Left lung (tissue), 10 donors: Measurements from ENCODE around the gene ATP2C1. TPM values are rescaled to one million over a fixed set of nuclear protein-coding genes. Genes with fewer than 3 reads are reported as not detected.
A peak's percentile ranks its signal among the peaks of the same experiment; 100 is the strongest.

ENCODE experiments used
- ATAC-seq: fragments of 200-7000 bp; cut with Tn5 transposase; one replicate; pipeline ENCODE4 v1.9.1; 2020; ENCODE audit warnings: moderate library complexity
- DNase-seq, 4 donors: peaks; one replicate each; pipeline ENCODE4 v3.0.0-alpha.2; 2013 to 2020
- H3K27ac ChIP-seq, 2 donors: fragments of 200-600 bp; sonication (generic) in 1 of 2; one replicate each; pipeline versions ENCODE4 v1.5.0 to v1.8.0; 2020 to 2021
- H3K27me3 ChIP-seq, 2 donors: fragments of 200-600 bp; sonication (generic) in 1 of 2; one replicate each; pipeline versions ENCODE4 v1.5.0 to v1.8.0; 2020 to 2021
- H3K36me3 ChIP-seq, 2 donors: fragments of 200-600 bp; sonication (generic) in 1 of 2; one replicate each; pipeline versions ENCODE4 v1.5.0 to v1.8.0; 2020 to 2021
- H3K4me1 ChIP-seq, 2 donors: fragments of 200-600 bp; one replicate each; pipeline ENCODE4 v1.8.0; 2021
- H3K4me3 ChIP-seq, 2 donors: fragments of 200-600 bp; sonication (generic) in 1 of 2; one replicate each; pipeline versions ENCODE4 v1.5.0 to v1.8.0; 2020 to 2021; ENCODE audit warnings: mild to moderate bottlenecking in 1 of 2
- H3K9me3 ChIP-seq, 2 donors: fragments of 200-600 bp; sonication (generic) in 1 of 2; one replicate each; pipeline versions ENCODE4 v1.5.0 to v1.8.0; 2020 to 2021
- intact Hi-C, 2 donors: fragments of 100-400 bp; cut with DNase I; formaldehyde crosslinking; loops; one replicate each; pipeline versions ENCODE4 v1.11.2 to v1.14.2; 2022
- polyA plus RNA-seq, 6 donors: library from polyadenylated mRNA; unstranded; fragments of 120-200 nt; gene quantifications; one replicate each; pipeline ENCODE4 v1.2.1, GENCODE V29; 2013; ENCODE audit not compliant: insufficient read length in 6 of 6
- total RNA-seq, 2 donors: library from RNA; stranded (reverse); fragmentation: NEBNext Ultra II Directional; extraction: Animal tissue kit (Norgen Biotek cat#: 25700); gene quantifications; one replicate each; pipeline ENCODE4 v1.2.1, GENCODE V29; 2021
- TF ChIP-seq, protein P1 (sequence below), 2 donors: fragments of 200-600 bp; sonication (generic) in 1 of 2; IDR thresholded peaks; one replicate each; pipeline versions ENCODE4 v1.5.0 to v1.8.0; 2021; ENCODE audit warnings: antibody characterized with exemption in 2 of 2
- donor health status: DM: no; HTN: yes; CAD: no.
- donor health status: DM: no; HTN: no; CAD: no.

The ATP2C1 gene
- total and polyA plus RNA-seq, 8 donors: 113 to 161 (median 130) TPM

DNA sequence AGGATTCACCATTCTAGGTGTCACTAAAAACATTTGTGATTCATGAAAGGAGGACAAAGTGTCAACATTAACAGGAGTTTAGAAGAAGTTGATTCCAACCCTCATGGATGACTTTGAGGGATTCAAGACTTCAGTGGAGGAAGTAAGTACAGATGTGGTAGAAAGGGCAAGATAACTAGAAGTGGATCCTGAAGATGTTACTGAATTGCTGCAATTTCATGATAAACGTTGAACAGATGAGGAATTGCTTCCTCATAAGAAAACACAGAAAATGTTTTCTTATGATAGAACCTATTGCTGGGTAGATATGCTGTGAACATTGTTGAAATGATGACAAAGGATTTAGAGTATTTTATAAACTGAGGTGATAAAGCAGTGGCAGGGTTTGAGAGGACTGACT is 23.5 kb upstream of the ATP2C1 start:
- Histone ChIP-seq H3K4me3 (no peak overlapping the region), H3K4me1 (no peaks in the 10 kb centered on the region), H3K27me3 (no peaks in the 10 kb centered on the region), H3K27ac (no peak overlapping the region), H3K9me3 (no peaks in the 10 kb centered on the region), H3K36me3 (no peaks in the 10 kb centered on the region)
- TF ChIP-seq, protein P1, sequence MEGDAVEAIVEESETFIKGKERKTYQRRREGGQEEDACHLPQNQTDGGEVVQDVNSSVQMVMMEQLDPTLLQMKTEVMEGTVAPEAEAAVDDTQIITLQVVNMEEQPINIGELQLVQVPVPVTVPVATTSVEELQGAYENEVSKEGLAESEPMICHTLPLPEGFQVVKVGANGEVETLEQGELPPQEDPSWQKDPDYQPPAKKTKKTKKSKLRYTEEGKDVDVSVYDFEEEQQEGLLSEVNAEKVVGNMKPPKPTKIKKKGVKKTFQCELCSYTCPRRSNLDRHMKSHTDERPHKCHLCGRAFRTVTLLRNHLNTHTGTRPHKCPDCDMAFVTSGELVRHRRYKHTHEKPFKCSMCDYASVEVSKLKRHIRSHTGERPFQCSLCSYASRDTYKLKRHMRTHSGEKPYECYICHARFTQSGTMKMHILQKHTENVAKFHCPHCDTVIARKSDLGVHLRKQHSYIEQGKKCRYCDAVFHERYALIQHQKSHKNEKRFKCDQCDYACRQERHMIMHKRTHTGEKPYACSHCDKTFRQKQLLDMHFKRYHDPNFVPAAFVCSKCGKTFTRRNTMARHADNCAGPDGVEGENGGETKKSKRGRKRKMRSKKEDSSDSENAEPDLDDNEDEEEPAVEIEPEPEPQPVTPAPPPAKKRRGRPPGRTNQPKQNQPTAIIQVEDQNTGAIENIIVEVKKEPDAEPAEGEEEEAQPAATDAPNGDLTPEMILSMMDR (IDR thresholded peaks at IDR 0.05): no peak
- intact Hi-C loops: no loop called here
- ATAC-seq: no peak
- DNase-seq: no peak

DNA sequence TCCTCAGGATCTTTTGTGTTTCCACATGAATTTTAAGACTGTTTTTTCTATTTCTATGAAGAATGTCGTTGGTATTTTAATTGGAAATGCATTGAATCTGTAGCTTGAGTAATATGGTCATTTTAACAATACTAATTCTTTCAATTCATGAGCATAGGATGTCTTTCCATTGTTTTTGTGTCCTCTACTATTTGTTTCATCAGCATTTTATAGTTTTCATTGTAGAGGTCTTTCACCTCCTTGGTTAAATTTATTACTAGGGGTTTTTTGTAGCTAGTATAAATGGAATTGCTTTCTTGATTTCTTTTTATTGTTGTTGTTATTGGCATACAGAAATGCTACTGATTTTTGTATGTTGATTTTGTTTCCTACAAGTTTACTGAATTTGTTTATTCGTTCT is 17.3 kb upstream of the ATP2C1 start:
- TF ChIP-seq, protein P1 (IDR thresholded peaks at IDR 0.05): no peak
- intact Hi-C loops: no loop called here
- H3K9me3 ChIP-seq: peaks cover 0 to 34% of the 10 kb centered on the region in 2 donors
- ATAC-seq (no peak), DNase-seq (no peak)
- no peaks in the 10 kb centered on the region for H3K36me3 ChIP-seq
- no peak overlapping the region for H3K27ac ChIP-seq
- no peaks in the 10 kb centered on the region for H3K27me3 ChIP-seq
- H3K4me1 ChIP-seq: no peaks in the 10 kb centered on the region
- H3K4me3 ChIP-seq: no peak overlapping the region

DNA sequence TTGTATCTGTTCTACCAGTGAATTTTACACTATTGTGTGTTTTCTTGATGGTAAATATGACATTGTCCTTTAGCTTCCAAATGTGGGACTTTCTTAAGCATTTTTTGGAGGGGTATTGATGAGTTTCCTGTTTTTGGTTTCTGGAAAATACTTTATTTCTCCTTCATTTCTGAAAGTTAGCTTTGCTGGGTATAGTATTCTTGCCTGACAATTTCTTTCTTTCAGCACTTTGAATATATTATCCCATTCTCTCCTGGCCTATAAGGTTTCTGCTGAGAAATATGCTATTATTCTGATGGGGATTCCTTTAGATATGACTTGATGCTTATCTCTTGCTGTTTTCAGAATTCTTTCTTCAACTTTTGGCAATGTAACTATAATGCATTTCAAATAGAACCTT is 15.4 kb upstream of the ATP2C1 start:
- Histone ChIP-seq H3K9me3 (peaks cover 0 to 34% of the 10 kb centered on the region in 2 donors), H3K27ac (no peak overlapping the region), H3K4me1 (no peaks in the 10 kb centered on the region), H3K27me3 (no peaks in the 10 kb centered on the region), H3K4me3 (no peak overlapping the region), H3K36me3 (no peaks in the 10 kb centered on the region)
- intact Hi-C loops: no loop called here
- TF ChIP-seq, protein P1 (IDR thresholded peaks at IDR 0.05): no peak
- ATAC-seq (no peak), DNase-seq (no peak)

DNA sequence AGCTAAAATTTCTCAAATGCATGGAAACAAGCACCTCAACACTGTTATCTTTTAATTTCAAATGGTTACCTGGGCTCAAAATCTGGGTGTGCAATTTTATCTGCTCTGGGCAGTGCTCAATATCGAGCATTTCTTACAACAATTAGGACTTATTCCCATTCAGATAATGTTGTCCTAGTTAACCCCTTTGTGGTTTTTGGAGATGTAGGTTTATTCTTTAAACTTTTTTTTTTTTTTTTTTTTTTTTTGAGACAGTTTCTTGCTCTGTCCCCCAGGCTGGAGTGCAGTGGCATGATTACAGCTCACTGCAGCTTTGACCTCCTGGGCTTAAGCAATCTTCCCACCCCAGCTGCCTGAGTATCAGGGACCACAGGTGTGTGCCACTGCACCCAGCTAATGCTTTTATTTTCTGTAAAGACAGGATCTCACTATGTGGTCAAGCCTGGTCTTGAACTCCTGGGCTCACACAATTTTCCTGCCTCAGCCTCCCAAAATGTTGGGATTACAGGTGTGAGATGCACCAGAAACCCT is 4.4 kb upstream of the ATP2C1 start:
- TF ChIP-seq, protein P1 (IDR thresholded peaks at IDR 0.05): no peak
- ATAC-seq: no peak
- Histone ChIP-seq H3K36me3 (no peaks in the 10 kb centered on the region), H3K4me1 (peaks cover 0 to 10% of the 10 kb centered on the region in 2 donors), H3K9me3 (no peaks in the 10 kb centered on the region), H3K4me3 (no peak overlapping the region), H3K27ac (no peak overlapping the region), H3K27me3 (no peaks in the 10 kb centered on the region)
- no peak for DNase-seq
- intact Hi-C loops: no loop called here

DNA sequence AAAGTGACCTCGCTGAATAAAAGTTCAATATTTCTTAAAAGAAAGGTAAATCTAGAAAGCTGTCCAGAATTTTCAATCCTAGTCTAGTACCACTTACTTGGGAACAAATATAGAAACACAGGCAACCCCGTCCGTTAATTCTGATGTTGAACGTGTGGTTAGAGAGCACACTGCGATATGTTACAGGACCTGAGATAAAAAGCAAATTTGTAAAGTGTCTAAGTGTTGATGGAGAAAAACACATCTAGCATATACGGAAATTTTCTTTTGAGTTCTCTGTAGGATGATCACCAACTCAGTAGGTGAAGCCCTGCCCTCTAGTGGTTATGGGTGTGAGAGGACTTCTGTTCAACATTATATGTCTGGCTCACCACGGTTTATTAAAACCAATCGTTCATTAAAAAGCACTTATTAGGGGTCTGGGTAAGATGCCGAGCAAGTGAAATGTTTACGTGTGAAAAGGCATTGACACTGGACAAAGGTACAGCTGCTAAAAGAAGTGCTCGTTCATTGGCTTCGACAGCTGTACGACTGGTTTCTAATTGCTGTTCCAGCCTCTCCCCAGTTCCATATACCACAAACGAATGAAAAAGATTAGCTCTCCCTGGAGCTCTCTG is 1.0 kb upstream of the ATP2C1 start:
- peak in 3 of 4 donors; percentile 64 to 87 (median 79) for DNase-seq
- TF ChIP-seq, protein P1 (IDR thresholded peaks at IDR 0.05): peak; percentile 73 to 81
- H3K4me3 ChIP-seq: peak overlapping the region; percentile 75 to 79
- H3K27ac ChIP-seq: peak overlapping the region; percentile 98 to 99
- H3K36me3 ChIP-seq: no peaks in the 10 kb centered on the region
- intact Hi-C loops: loop anchor here in 1 of 2 donors (5.0 kb wide), 1 partner anchor 136 kb away; no protein-coding TSS in a partner anchor
- H3K27me3 ChIP-seq: no peaks in the 10 kb centered on the region
- peaks cover 0 to 36% of the 10 kb centered on the region in 2 donors for H3K4me1 ChIP-seq
- ATAC-seq: peak; percentile 78
- H3K9me3 ChIP-seq: no peaks in the 10 kb centered on the region
